Stomach (tissue), 9 donors: ENCODE data around the gene ITM2B. TPM values are rescaled to one million over a fixed set of nuclear protein-coding genes. Genes with fewer than 3 reads are reported as not detected.
"Not testable (repeated sequence)": the region's sequence is repeated elsewhere in the genome, so short reads cannot be mapped to it uniquely, and the experiment has no call there.

Experiments used
- DNase-seq, 2 donors: peaks; one replicate each; pipeline versions ENCODE4 v3.0.0 to v3.0.0-alpha.2; 2013 to 2019
- H3K27ac ChIP-seq, 5 donors: fragments of 200-600 bp in 4 of 5; sonication (generic) in 4 of 5; one replicate each; pipeline ENCODE4 v1.5.1; 2013 to 2019; ENCODE audit warnings: mild to moderate bottlenecking in 1 of 5, moderate library complexity in 1 of 5
- H3K27me3 ChIP-seq, 3 donors: fragments of 200-600 bp; sonication (generic); one replicate each; pipeline ENCODE4 v1.5.1; 2017 to 2019; ENCODE audit warnings: mixed run types in 1 of 3
- H3K36me3 ChIP-seq, 4 donors: fragments of 200-600 bp; sonication (generic); 1 replicate in 3 of 4; 2 replicates in 1 of 4; pipeline ENCODE4 v1.5.1; 2016 to 2019
- H3K4me1 ChIP-seq, 4 donors: fragments of 200-600 bp; sonication (generic); one replicate each; pipeline ENCODE4 v1.5.1; 2016 to 2019
- H3K4me3 ChIP-seq, 4 donors: fragments of 200-600 bp; sonication (generic) in 3 of 4; one replicate each; pipeline ENCODE4 v1.5.1; 2016 to 2019; ENCODE audit warnings: mild to moderate bottlenecking in 1 of 4
- H3K9me3 ChIP-seq, 4 donors: fragments of 200-600 bp; sonication (generic); one replicate each; pipeline ENCODE4 v1.5.1; 2016 to 2019
- CTCF ChIP-seq, 7 experiments: fragments of 450-650 bp in 4 of 7; fragments of 200-600 bp in 3 of 7; sonication (generic) in 3 of 7; IDR thresholded peaks; one replicate each; pipeline ENCODE4 v1.5.1; 2016 to 2019; ENCODE audit warnings: antibody characterized with exemption in 7 of 7, control low read depth in 2 of 7, mild to moderate bottlenecking in 1 of 7
- EP300 ChIP-seq: sonication (generic); formaldehyde crosslinking; IDR thresholded peaks from one replicate; pipeline ENCODE4 v1.6.1; 2017; ENCODE audit warnings: antibody characterized with exemption
- POLR2A ChIP-seq, 4 donors: fragments of 450-650 bp; IDR thresholded peaks; one replicate each; pipeline ENCODE4 v1.6.1; 2016; ENCODE audit warnings: antibody characterized with exemption in 4 of 4, control low read depth in 2 of 4, mild to moderate bottlenecking in 1 of 4, moderate library complexity in 1 of 4
- POLR2AphosphoS5 ChIP-seq, 3 donors: sonication (generic); formaldehyde crosslinking; IDR thresholded peaks; one replicate each; pipeline ENCODE4 v1.6.1; 2016; ENCODE audit warnings: antibody characterized with exemption in 3 of 3
- WGBS, 5 donors: extraction: QIAGEN DNeasy Blood & Tissue Kit in 3 of 5; methylation state at CpG; one replicate each; pipeline versions ENCODE4 v1.1.5 to v1.1.7; 2013 to 2018; 5-methylcytosine and 5-hydroxymethylcytosine counted together
- intact Hi-C: fragments of 100-400 bp; cut with DNase I; formaldehyde crosslinking; loops from one replicate; pipeline ENCODE4 v1.15.1; 2023; ENCODE audit warnings: low total_unique reads
- polyA plus RNA-seq, 3 donors: library from polyadenylated mRNA; stranded (reverse); fragments of 200-250 nt; gene quantifications; one replicate each; pipeline ENCODE4 v1.2.3, GENCODE V29; 2013
- total RNA-seq, 5 donors: library from RNA; depleted of rRNA; stranded (reverse); fragments of >200 nt; gene quantifications; one replicate each; pipeline versions ENCODE4 v1.1.0 to v1.2.3, GENCODE V29; 2014 to 2016
- donor health status: healthy with polysubstance abuse.
- donor health status: Bipolar disorder and iron deficiency.
- donor health status: healthy.

The ITM2B gene
- total and polyA plus RNA-seq, 8 donors = 113 to 419 (median 282) TPM

GRCh38 chr13:48210178-48210577, 22.8 kb upstream of the ITM2B start:
- 65 to 85% (median 74%) methylated on average over 3 of the region's 3 CpGs for WGBS, 5 donors
- Histone ChIP-seq H3K9me3 (peaks cover 0 to 10% (median 3%) of the 10 kb centered on the region in 4 donors), H3K36me3 (no peaks in the 10 kb centered on the region), H3K27ac (no peak overlapping the region), H3K27me3 (no peaks in the 10 kb centered on the region), H3K4me1 (no peaks in the 10 kb centered on the region), H3K4me3 (no peak overlapping the region)
- intact Hi-C loops = no loop called here
- no peak for TF ChIP-seq POLR2A (IDR thresholded peaks at IDR 0.05)
- no peak for TF ChIP-seq CTCF (IDR thresholded peaks at IDR 0.05)
- no peak for TF ChIP-seq EP300
- TF ChIP-seq POLR2AphosphoS5 (IDR thresholded peaks at IDR 0.05) = no peak
- no peak for DNase-seq

DNA sequence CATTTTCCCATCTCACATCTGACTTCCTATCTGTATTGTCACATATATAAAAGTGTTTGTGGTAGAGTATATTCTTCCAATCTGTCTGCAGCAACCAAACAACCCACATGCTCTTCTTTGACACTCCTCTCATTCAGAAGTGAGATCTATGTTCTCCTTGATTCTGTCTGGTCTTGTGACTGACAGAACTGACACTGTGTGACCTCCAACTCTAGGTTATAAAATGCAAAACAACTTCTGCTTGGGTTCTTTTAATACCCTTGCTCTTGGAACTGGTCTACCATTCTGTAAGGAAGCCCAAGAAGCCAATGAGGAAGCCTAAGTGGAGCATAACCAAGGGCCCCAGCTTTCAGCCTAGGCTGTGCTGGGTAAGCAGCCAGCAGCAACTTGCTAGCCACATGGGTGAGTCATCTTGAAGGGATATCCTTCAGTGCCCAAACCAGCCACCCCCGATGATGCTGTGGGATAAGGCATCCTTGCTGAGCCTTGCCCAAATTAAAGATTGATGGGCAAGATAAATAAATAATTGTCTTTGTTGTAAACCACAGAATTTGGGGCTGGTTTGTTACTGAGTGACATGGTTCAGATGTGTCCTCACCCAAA, 18.4 kb upstream of the ITM2B start:
- intact Hi-C loops = no loop called here
- no peaks in the 10 kb centered on the region for H3K9me3 ChIP-seq
- DNase-seq = no peak
- H3K4me1 ChIP-seq = no peaks in the 10 kb centered on the region
- no peak for TF ChIP-seq POLR2AphosphoS5 (IDR thresholded peaks at IDR 0.05)
- no peak for TF ChIP-seq POLR2A (IDR thresholded peaks at IDR 0.05)
- no peak for TF ChIP-seq EP300
- no peak for TF ChIP-seq CTCF (IDR thresholded peaks at IDR 0.05)
- H3K36me3 ChIP-seq = no peaks in the 10 kb centered on the region
- no peaks in the 10 kb centered on the region for H3K27me3 ChIP-seq
- no peak overlapping the region for H3K27ac ChIP-seq
- 75 to 90% (median 83%) methylated on average over 1 of the region's 1 CpG for WGBS, 5 donors
- H3K4me3 ChIP-seq = no peak overlapping the region

DNA sequence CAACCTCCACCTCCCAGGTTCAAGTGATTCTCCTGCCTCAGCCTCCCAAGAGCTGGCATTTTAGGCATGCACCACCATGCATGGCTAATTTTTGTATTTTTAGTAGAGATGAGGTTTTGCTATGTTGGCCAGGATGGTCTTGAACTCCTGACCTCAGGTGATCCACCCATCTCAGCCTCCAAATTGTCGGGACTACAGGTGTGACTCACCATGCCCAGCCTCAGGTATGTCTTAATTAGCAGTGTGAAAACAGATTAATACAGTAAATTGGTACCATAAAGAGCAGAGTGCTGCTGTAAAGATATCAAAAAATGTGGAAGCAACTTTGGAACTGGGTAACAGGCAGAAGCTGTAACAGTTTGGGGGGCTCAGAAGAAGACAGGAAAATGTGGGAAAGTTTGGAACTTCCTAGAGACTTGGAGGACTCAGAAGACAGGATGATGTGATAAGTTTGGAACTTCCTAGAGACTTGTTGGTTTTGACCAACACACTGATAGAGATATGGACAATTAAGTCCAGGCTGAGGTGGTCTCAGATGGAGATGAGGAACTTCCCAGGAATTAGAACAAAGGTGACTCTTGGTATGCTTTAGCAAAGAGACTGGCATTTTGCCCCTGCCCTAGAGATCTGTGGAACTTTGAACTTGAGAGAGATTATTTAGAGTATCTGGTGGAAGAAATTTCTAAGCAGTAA, 17.3 kb upstream of the ITM2B start:
- 63 to 79% (median 77%) methylated on average over 1 of the region's 1 CpG for WGBS, 5 donors
- H3K27me3 ChIP-seq, H3K9me3 ChIP-seq, DNase-seq, H3K36me3 ChIP-seq, intact Hi-C loops, H3K4me3 ChIP-seq, H3K27ac ChIP-seq: not testable (repeated sequence)
- peaks cover 0 to 10% (median 3%) of the 10 kb centered on the region in 4 donors for H3K4me1 ChIP-seq

- Histone ChIP-seq H3K27me3 (no peaks in the 10 kb centered on the region), H3K4me1 (peaks cover 0 to 11% (median 5%) of the 10 kb centered on the region in 4 donors), H3K27ac (no peak overlapping the region), H3K36me3 (no peaks in the 10 kb centered on the region), H3K4me3 (no peak overlapping the region), H3K9me3 (no peaks in the 10 kb centered on the region)
- 85 to 97% (median 95%) methylated on average over 2 of the region's 2 CpGs for WGBS, 5 donors
- TF ChIP-seq POLR2A (IDR thresholded peaks at IDR 0.05) (no peak), POLR2AphosphoS5 (IDR thresholded peaks at IDR 0.05) (no peak), EP300 (no peak), CTCF (IDR thresholded peaks at IDR 0.05) (no peak)
- intact Hi-C loops = no loop called here
- DNase-seq = no peak
Measured at GRCh38 chr13:48216204-48216711, 16.7 kb upstream of the ITM2B start.

DNA sequence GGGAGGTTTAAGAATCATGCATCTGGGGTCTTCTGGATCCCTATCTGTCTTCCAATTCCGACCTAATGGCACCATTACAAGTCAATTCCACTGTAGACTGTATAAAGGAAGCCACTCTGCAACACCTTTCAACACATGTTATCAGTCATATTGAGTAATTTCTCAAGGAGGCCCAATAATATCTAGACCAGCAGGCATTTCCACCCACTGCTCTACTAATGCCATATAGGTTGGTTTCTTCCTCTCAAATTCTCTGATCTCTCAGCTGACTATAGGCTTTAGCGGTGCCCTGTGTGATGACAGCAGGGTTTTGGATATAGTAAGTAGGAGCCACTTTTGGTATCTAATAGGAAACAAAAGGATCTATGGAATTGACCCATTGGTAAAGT, 12.4 kb upstream of the ITM2B start:
- H3K9me3 ChIP-seq = no peaks in the 10 kb centered on the region
- peak overlapping the region in 4 of 5 donors; percentile 73 to 87 (median 78) for H3K27ac ChIP-seq
- H3K36me3 ChIP-seq = no peaks in the 10 kb centered on the region
- intact Hi-C loops = no loop called here
- no peak for DNase-seq
- 67 to 89% (median 73%) methylated on average over 2 of the region's 2 CpGs for WGBS, 5 donors
- H3K4me1 ChIP-seq = peaks cover 0 to 27% (median 13%) of the 10 kb centered on the region in 4 donors
- H3K4me3 ChIP-seq = no peak overlapping the region
- TF ChIP-seq POLR2A (IDR thresholded peaks at IDR 0.05) (no peak), EP300 (no peak), POLR2AphosphoS5 (IDR thresholded peaks at IDR 0.05) (no peak), CTCF (IDR thresholded peaks at IDR 0.05) (no peak)
- H3K27me3 ChIP-seq = no peaks in the 10 kb centered on the region
